HG02970 (cell line): ENCODE results near the gene CAMK1.

Experiments
- ATAC-seq: cut with Tn5 transposase; IDR thresholded peaks from one replicate; pipeline ENCODE4 v1.9.1; 2021; ENCODE audit warnings: mild to moderate bottlenecking, moderate library complexity, moderate number of reproducible peaks; ENCODE audit not compliant: unreplicated experiment, low FRiP score

Gene CAMK1

GRCh38 chr3:9769426-9770275 is at the start of gene CAMK1:
Gene CAMK1 (minus strand): TSS chr3:9769947. CDS start chr3:9767749, 2,198 bp downstream.
- no peak for ATAC-seq

GRCh38 chr3:9818666-9819335 is 49.1 kb upstream of the CAMK1 start:
- ATAC-seq: no peak

DNA sequence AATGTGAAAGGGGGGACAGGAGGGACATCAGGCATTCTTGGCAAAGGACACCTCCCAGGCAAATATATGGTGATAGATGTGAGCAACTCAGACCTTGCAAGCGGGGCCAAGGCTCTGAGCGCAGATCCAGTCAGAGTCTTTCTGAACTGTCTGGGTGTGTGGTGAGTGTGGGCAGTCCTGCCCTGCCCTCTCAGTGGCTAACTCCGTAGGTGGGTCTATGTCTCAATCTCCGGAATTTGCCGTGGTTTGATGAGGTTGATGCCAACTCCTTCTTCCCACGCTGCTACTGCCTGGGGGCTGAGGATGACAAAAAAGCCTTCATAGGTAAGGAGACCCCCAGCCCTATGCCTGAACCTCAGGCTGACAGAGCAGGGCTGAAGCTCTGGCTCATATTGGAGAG is 47.7 kb upstream of the CAMK1 start:
- no peak for ATAC-seq

DNA sequence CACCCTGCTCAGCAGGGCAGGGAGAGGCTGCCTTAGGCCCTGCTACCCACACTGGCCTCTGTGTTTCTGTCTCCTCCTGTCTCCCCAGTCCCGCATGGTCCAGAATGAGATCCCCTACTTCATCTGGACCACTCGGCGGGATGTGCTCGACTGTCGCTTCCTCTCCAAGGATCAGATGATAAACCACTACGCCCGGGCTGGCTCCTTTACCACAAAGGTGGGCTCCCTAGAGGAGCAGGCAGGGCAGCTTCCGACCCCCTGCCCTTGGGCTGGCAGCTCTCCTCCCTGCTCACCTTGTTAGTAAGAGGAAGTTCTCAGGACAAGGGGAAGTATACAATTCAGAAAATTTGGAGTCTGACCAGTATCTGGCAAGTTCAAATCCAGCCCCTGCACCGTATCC is 46.2 kb upstream of the CAMK1 start:
- no peak for ATAC-seq

DNA sequence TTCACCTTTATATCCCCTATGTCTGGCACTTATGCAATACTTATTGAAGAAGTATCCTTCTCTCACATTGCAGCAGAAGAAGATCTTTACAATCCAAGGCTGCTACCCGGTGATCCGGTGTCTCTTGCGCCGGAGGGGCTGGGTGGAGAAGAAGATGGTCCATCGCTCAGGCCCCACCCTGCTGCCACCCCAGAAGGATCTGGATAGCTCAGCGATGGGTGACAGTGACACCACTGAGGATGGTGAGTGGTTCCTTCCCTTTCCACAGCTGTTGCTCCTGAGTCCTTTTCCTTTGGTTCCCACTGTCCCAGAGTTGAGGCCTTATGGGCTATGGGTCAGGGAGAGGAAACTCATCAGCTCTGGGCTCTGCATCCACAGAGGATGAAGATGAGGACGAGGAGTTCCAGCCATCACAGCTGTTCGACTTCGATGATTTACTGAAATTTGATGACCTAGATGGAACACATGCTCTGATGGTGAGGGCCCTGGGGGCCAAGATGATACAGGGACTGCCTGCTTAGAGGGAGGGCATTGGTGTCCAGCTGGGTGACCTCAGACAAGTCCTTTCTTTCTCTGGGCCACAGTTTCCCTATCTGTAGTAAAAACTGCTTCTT is 43.2 kb upstream of the CAMK1 start:
- ATAC-seq: no peak

GRCh38 chr3:9810846-9811245 is 41.1 kb upstream of the CAMK1 start:
- ATAC-seq: no peak

DNA sequence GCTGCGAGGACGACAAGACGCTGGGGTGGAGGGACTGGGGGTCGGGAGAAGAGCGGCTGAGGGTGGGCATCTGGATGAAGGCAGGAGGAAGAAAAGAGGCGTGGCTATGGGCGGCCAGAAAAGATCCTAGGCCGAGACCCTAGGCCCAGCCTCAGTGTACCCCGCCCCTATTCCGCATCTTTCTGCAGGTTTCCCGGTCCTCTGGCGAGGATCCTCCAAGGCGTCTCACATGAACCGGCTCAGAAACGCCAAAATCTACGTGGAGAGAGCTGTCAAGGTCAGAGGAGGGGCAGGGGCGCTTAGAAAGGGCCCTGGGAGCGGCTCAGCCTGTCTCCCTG is 40.7 kb upstream of the CAMK1 start:
- no peak for ATAC-seq

GRCh38 chr3:9809615-9810432 is 40.1 kb upstream of the CAMK1 start, which contains the start of gene TTLL3:
Gene TTLL3 (plus strand): TSS chr3:9810262. CDS start chr3:9810662, 400 bp downstream.
- ATAC-seq: no peak

DNA sequence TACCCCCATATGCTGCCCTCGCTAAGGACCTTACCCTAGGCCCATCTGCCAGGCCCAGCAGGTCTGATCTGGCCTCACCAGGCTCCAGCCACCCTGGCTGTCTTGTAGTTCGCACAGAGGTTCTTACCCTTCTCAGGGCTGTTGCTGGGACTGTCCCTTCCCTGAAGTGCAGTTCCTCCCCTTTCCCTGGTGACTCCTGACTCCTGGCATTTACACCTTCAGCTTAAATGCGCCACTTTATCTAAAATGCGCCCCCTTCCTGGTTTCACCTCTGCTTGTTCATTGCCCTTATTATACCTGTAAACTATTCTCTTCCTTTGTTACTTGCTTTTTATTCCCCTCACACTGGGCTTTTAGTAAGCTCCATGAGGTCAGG is 39.5 kb upstream of the CAMK1 start:
- ATAC-seq: no peak

GRCh38 chr3:9808345-9809037 is 38.7 kb upstream of the CAMK1 start:
- ATAC-seq: peak; percentile 45

GRCh38 chr3:9807981-9808344 is 38.2 kb upstream of the CAMK1 start:
- ATAC-seq: no peak

DNA sequence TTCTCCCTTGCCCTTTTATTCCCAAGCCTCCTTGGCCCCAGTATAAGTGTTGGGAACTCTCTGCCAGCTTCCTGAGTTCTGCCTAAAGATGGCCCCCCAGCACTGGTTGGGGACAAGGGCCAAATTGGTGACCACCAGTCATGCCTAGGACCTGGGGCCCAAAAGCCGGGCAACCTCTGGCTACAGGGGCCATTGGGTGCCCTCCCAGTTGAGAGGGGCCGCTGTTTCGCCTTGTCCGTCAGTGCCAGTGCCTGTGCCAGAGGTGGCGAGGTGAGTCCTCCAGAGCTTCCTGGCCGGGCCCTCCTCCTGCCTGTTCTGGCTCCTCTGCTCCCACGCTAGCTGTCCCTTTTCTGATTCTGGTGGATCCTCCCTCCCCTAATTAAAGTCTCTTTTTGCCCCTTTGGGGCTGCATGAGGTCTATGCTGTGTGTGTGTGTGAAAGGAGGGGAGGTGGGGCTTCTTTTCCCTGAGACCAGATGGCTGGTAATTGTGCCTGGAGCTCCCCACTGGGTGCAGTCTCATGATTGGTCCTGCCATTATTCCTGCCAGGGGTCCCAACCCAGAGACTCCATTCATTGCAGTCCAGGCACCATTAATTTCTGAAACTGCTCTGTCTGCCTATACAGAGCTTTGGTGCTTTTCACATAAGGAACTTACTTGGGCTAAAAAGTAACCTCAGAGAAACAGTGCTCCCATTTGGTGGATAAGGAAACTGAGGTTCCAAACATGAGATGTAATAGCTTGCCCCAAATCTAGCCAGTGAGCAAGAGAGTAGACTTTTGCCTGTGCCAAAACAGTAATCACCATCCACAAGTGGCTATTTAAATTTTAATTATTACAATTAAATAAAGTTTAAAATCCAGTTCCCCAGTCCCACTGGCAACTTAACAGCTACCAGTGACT is 37.2 kb upstream of the CAMK1 start:
- ATAC-seq: no peak

DNA sequence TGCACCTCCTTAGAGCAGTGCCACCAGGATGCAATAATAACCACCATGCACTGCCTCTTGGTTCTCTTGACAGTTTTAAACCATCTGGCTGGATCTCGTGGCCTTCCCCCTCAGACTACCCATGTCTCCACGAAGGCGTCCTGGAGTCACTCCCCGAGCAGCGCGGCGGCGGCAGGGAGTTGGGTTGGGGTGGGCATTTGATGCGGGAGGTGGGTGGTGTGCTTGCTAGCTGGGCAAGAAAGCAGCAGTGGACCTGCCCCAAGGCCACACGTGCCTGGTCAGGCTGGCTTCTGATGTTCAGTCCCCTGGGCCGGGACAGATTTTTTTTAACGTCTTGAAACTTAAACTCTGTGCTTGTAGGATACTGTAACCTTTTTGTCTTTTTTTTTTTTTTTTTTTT is 36.4 kb upstream of the CAMK1 start:
- ATAC-seq: no peak

DNA sequence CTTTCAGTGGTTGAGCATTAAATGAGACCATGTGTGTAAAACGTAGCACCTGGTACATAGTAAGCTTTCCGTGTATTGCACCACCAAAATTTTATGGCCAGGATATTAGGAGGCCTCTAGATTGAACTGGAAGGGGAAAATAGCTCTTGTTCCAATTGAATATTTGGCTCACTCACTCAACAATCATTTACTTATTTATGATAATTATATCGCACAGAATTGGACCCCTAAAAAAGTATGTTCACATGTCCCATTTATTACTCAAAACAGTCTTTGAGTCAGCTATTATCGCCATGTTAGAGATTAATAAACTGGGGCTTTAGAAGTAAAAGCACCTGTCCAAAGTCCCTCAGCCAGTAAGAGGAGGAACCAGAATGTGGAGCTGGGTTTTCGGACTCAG is 35.2 kb upstream of the CAMK1 start:
- ATAC-seq: no peak

GRCh38 chr3:9803494-9803893 is 33.7 kb upstream of the CAMK1 start:
- ATAC-seq: no peak

DNA sequence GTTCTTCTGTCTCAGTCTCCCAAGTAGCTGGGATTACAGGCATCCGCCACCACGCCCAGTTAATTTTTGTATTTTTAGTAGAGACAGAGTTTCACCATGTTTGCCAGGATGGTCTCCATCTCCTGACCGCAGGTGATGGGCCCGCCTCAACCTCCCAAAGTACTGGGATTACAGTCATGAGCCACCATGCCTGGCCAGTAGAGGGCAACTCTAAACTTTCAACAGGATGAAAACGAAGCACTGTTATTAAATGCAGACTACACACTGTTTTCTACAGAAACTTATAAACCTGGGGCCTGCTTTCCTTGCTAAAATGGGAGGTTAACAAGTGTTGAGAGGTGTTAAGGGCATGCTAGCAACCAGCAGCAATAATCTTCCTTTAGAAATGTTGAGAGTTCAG is 30.8 kb upstream of the CAMK1 start:
- ATAC-seq: no peak

DNA sequence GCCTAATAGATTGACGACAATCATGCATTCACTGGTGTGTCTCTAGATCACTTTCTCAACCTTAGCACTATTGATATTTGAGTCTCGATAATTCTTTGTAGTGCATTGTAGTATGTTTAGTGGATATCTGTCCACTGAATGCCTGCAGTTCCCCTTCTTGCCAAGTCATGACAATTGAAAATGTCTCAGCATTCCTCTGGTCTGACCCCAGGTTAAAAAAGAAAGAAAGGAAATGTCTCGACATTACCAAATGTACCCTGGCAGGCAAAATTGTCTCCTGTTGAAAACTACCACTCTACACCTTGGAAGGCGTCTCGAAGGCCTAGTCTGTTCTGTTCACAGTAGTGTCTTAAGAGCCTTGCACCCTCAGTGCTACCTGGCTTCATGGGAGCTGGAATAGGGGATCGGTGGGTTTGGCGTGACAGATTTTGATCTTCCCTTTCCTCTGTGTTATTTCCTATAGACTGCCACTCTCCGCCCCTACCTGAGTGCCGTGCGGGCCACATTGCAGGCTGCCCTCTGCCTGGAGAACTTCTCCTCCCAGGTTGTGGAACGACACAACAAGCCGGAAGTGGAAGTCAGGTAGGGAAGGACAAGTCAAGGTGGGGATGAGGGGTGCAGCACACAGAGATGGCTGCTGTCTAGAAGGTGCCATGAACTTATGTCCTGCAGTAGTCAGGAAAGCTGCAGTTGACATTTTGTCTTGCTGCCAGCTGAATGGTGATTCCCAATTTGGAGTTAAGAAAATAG is 27.6 kb upstream of the CAMK1 start:
- ATAC-seq: no peak

DNA sequence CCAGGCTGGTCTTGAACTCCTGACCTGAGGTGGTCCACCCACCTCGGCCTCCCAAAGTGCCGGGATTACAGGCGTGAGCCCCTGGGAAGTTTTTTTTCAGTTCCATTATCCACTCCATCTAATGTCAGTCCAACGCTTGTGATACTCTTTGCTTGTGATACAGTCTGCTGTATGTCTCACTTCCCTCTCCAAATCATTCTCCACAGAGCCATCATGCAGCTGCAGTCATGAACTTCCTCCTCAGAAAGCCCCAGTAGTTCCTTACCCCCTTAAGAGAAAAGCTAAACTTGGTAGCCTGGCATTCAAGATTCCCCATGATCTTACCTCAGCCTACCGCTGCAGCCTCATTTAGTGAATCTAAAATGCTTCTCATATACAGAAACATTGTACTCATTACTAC is 25.5 kb upstream of the CAMK1 start:
- ATAC-seq: no peak

DNA sequence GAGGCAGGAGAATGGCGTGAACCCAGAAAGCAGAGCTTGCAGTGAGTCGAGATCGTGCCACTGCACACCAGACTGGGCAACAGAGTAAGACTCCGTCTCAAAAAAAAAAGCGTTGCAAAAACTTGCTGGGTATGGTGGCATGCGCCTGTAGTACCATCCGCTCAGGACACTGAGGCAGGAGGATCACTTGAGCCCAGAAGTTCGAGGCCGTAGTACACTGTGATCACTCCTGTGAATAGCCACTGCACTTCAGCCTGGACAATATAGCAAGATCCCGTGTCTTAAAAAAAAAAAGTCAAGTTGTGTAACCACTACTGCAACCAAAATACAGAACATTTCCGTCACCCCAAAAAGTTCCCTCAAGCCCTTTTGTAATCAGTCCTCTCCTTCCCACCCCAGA is 24.7 kb upstream of the CAMK1 start:
- ATAC-seq: no peak
